ENCODE results near the gene ZNRD2. TPM values are rescaled to one million over a fixed set of nuclear protein-coding genes. Genes with fewer than 3 reads are reported as not detected.

ZNRD2 gene
- total RNA-seq, 2 experiments from 2014 or later = 38.7 to 39.9 TPM

DNA sequence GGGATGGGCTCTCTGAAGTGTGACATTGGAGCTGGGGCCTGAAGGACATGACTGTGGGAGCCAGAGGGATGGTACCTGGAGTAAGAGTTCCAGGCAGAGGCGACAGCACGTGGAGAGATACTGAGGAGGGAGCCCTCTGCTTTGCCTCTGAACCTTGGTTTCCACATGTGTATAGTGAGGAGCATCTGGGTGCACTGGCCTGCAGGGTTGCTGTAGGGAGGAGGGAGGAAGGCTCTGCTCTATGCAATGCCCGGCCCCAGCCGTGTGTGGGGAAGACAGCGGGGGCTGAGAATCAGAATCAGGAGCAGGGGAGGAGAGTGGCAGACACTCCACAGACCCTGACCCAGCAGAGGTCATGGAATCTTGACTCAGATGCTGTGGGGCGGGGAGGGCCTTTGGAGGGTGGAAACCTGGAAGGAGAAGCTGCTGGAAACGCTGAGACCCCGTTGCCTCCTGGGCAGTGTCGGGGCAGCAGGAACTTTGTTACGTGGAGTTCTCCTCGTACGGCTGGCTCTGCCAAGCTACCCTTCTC, 41.4 kb upstream of the ZNRD2 start:
- Mint-ChIP-seq H3K27me3 (no peaks in the 10 kb centered on the region), H3K27ac (no peak overlapping the region), H3K9me3 (no peaks in the 10 kb centered on the region), H3K4me1 (ENCODE audit: low read depth) (peaks cover 39% of the 10 kb centered on the region), H3K4me3 (no peak overlapping the region), H3K36me3 (ENCODE audit: low read depth) (peaks cover 55% of the 10 kb centered on the region)
- Histone ChIP-seq H3K36me3 (ENCODE audit: insufficient read depth, low read length) (peaks cover 55% of the 10 kb centered on the region), H3K9me3 (ENCODE audit: control insufficient read depth in 1 of 2, insufficient read depth in 1 of 2, low read length in 2 of 2) (no peaks in the 10 kb centered on the region), H3K27ac (ENCODE audit: low read depth in 1 of 2, low read length in 2 of 2) (no peak overlapping the region), H3K4me3 (ENCODE audit: low read length) (no peak overlapping the region), H3K4me1 (ENCODE audit: insufficient read depth, low read length) (peaks cover 50% of the 10 kb centered on the region), H3K27me3 (ENCODE audit: control insufficient read depth in 1 of 2, insufficient read depth in 2 of 2, low read length in 2 of 2) (no peaks in the 10 kb centered on the region)
- no peak for ATAC-seq (ENCODE audit: poor library complexity)
- no peak for DNase-seq
- intact Hi-C loops (cut with DNase I, micrococcal nuclease) = loop anchor here (10.0 kb wide), 2 partner anchors 46 to 414 kb away; partner anchors contain the start of genes EHBP1L1 (in 1 of the 2), FAM89B (in 1 of the 2), TM7SF2 (in 1 of the 2) and ZNHIT2 (in 1 of the 2)
- ChIA-PET CTCF (interaction anchor here (2.3 kb wide), 1 partner anchor 12 kb away, joined by 12 read pairs; no protein-coding TSS in a partner anchor), POLR2A (interaction anchor here (1.2 to 4.4 kb wide), 2 partner anchors 12 to 29 kb away, joined by 3 to 19 read pairs; partner anchors contain the start of gene MALAT1)
- TF ChIP-seq, protein P1, sequence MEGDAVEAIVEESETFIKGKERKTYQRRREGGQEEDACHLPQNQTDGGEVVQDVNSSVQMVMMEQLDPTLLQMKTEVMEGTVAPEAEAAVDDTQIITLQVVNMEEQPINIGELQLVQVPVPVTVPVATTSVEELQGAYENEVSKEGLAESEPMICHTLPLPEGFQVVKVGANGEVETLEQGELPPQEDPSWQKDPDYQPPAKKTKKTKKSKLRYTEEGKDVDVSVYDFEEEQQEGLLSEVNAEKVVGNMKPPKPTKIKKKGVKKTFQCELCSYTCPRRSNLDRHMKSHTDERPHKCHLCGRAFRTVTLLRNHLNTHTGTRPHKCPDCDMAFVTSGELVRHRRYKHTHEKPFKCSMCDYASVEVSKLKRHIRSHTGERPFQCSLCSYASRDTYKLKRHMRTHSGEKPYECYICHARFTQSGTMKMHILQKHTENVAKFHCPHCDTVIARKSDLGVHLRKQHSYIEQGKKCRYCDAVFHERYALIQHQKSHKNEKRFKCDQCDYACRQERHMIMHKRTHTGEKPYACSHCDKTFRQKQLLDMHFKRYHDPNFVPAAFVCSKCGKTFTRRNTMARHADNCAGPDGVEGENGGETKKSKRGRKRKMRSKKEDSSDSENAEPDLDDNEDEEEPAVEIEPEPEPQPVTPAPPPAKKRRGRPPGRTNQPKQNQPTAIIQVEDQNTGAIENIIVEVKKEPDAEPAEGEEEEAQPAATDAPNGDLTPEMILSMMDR (IDR thresholded peaks at IDR 0.05) = no peak

GRCh38 chr11:65529475-65530156, 40.7 kb upstream of the ZNRD2 start:
- H3K36me3 ChIP-seq (ENCODE audit: insufficient read depth, low read length) = peaks cover 55% of the 10 kb centered on the region
- DNase-seq (no peak), ATAC-seq (ENCODE audit: poor library complexity) (no peak)
- H3K4me3 ChIP-seq (ENCODE audit: low read length) = no peak overlapping the region
- peaks cover 42% of the 10 kb centered on the region for H3K4me1 ChIP-seq (ENCODE audit: insufficient read depth, low read length)
- no peak overlapping the region for H3K27ac ChIP-seq (ENCODE audit: low read depth in 1 of 2, low read length in 2 of 2)
- H3K9me3 ChIP-seq (ENCODE audit: control insufficient read depth in 1 of 2, insufficient read depth in 1 of 2, low read length in 2 of 2) = no peaks in the 10 kb centered on the region
- H3K4me3 Mint-ChIP-seq = peak overlapping the region; percentile 20
- intact Hi-C loops (cut with DNase I, micrococcal nuclease) = loop anchor here (10.0 kb wide), 2 partner anchors 45 to 415 kb away; partner anchors contain the start of genes EHBP1L1 (in 1 of the 2), FAM89B (in 1 of the 2), TM7SF2 (in 1 of the 2) and ZNHIT2 (in 1 of the 2)
- ChIA-PET CTCF (interaction anchor here (2.3 kb wide), 1 partner anchor 11 kb away, joined by 12 read pairs; no protein-coding TSS in a partner anchor), POLR2A (interaction anchor here (1.2 to 4.4 kb wide), 2 partner anchors 11 to 30 kb away, joined by 3 to 19 read pairs; partner anchors contain the start of gene MALAT1)
- H3K36me3 Mint-ChIP-seq (ENCODE audit: low read depth) = peaks cover 60% of the 10 kb centered on the region
- TF ChIP-seq, protein P1 (IDR thresholded peaks at IDR 0.05) = no peak
- H3K27ac Mint-ChIP-seq = peak overlapping the region; percentile 63
- H3K9me3 Mint-ChIP-seq = no peaks in the 10 kb centered on the region
- H3K27me3 ChIP-seq (ENCODE audit: control insufficient read depth in 1 of 2, insufficient read depth in 2 of 2, low read length in 2 of 2) = no peaks in the 10 kb centered on the region
- H3K4me1 Mint-ChIP-seq (ENCODE audit: low read depth) = peaks cover 32% of the 10 kb centered on the region
- no peaks in the 10 kb centered on the region for H3K27me3 Mint-ChIP-seq

- intact Hi-C loops (cut with DNase I, micrococcal nuclease) = no loop called here
- Mint-ChIP-seq H3K9me3 (no peaks in the 10 kb centered on the region), H3K27me3 (no peaks in the 10 kb centered on the region), H3K4me1 (ENCODE audit: low read depth) (peaks cover 31% of the 10 kb centered on the region), H3K36me3 (ENCODE audit: low read depth) (peaks cover 65% of the 10 kb centered on the region), H3K27ac (peak overlapping the region; percentile 63), H3K4me3 (peak overlapping the region; percentile 20)
- H3K4me3 ChIP-seq (ENCODE audit: low read length) = no peak overlapping the region
- CTCF ChIA-PET = interaction anchor here (1.1 to 2.3 kb wide), 3 partner anchors 10 to 60 kb away, joined by 3 to 12 read pairs (median 4); no protein-coding TSS in a partner anchor
- TF ChIP-seq, protein P1 (IDR thresholded peaks at IDR 0.05) = no peak
- H3K9me3 ChIP-seq (ENCODE audit: control insufficient read depth in 1 of 2, insufficient read depth in 1 of 2, low read length in 2 of 2) = no peaks in the 10 kb centered on the region
- ATAC-seq (ENCODE audit: poor library complexity) (peak; percentile 79), DNase-seq (peak in 4 of 14 experiments; percentile 38 to 67 (median 55))
- POLR2A ChIA-PET = interaction anchor here (1.1 to 4.4 kb wide), 4 partner anchors 10 to 33 kb away, joined by 3 to 19 read pairs (median 3); partner anchors contain the start of gene MALAT1
- H3K27me3 ChIP-seq (ENCODE audit: control insufficient read depth in 1 of 2, insufficient read depth in 2 of 2, low read length in 2 of 2) = no peaks in the 10 kb centered on the region
- peaks cover 56% of the 10 kb centered on the region for H3K36me3 ChIP-seq (ENCODE audit: insufficient read depth, low read length)
- peaks cover 42% of the 10 kb centered on the region for H3K4me1 ChIP-seq (ENCODE audit: insufficient read depth, low read length)
- H3K27ac ChIP-seq (ENCODE audit: low read depth in 1 of 2, low read length in 2 of 2) = no peak overlapping the region
Measured at GRCh38 chr11:65530157-65530496, 40.1 kb upstream of the ZNRD2 start.

Measured in CD4-positive, alpha-beta T cell (primary cell).